HEK293T (cell line): ENCODE results near the gene NCOA7.

Experiments used
- SUZ12 ChIP-seq: fragments of 450-650 bp; IDR thresholded peaks from 2 replicates; pipeline ENCODE4 v1.6.1; 2016; ENCODE audit warnings: mild to moderate bottlenecking
- ZNF384 ChIP-seq: fragments of 450-650 bp; IDR thresholded peaks from 2 replicates; pipeline ENCODE4 v1.6.1; 2016

DNA sequence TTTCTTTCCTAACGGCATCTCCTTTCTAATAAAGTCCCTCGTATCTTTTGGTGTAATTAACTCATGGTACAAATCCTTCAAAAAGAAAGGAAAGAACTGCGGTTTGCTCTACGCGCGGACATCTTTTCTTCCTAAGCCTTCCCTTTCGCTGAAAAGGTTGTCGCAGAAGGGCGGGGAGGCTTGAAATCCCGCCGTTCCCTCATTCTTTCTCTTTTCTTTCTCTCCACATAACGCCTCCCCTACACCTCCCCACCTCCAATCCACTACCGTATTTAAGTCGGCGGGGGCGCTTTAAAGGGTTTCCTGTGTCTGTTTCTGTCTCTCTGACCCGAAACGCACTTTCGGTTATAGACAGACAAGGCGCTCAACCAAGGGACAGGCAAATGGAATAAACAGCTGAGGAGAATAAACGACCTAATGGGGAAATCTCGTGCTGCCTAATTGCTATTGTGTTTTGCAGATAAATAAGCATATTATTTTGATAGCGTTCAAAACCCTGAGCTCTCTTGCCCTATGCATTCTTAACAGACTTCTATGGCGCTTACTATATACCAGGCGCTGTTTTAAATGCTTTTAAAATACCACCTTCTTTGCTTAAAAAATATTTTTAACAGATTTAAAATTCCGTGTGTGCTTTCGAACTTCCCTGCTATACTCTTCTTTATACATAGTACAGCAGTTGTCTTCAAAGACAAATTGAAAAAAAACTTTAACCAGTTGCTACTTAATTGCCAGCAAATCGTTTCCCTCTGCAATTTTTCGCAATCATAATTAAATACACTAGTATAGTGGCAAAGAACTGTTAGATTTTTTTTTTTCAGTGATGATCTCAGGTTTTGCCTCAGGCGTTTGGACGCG lies 43.8 kb upstream of the NCOA7 start:
- no peak for TF ChIP-seq ZNF384
- TF ChIP-seq SUZ12 = no peak
